Measurements from ENCODE around the gene DOCK4. TPM values are rescaled to one million over a fixed set of nuclear protein-coding genes. Genes with fewer than 3 reads are reported as not detected.

DOCK4 gene
- total RNA-seq, 4 donors from 2014 or later: 12.7 to 28.4 (median 19.5) TPM

DNA sequence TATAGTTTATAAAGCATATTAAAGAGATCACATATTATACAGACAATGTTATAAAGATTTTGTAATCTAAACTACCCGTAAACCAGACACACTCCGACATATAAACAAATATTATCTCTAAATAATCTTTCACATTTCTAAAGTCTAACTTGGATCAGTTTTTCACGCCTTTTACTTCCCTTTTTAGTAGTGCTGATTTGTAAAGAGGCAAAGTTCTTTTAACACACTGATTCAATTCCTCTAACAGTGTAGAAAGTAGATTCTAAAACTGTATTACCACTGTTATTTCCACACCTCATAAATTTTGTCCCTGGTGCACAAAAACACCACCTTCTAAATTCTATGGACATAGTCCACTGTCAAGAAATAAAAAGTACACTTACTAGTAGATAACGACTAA lies 230.9 kb downstream of the DOCK4 start:
- TF ChIP-seq POLR2AphosphoS5 (IDR thresholded peaks at IDR 0.05) (no peak), EP300 (IDR thresholded peaks at IDR 0.05; ENCODE audit: low read depth) (no peak), POLR2A (IDR thresholded peaks at IDR 0.05) (no peak)
- TF ChIP-seq, protein P1, sequence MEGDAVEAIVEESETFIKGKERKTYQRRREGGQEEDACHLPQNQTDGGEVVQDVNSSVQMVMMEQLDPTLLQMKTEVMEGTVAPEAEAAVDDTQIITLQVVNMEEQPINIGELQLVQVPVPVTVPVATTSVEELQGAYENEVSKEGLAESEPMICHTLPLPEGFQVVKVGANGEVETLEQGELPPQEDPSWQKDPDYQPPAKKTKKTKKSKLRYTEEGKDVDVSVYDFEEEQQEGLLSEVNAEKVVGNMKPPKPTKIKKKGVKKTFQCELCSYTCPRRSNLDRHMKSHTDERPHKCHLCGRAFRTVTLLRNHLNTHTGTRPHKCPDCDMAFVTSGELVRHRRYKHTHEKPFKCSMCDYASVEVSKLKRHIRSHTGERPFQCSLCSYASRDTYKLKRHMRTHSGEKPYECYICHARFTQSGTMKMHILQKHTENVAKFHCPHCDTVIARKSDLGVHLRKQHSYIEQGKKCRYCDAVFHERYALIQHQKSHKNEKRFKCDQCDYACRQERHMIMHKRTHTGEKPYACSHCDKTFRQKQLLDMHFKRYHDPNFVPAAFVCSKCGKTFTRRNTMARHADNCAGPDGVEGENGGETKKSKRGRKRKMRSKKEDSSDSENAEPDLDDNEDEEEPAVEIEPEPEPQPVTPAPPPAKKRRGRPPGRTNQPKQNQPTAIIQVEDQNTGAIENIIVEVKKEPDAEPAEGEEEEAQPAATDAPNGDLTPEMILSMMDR (IDR thresholded peaks at IDR 0.05): no peak
- no peaks in the 10 kb centered on the region for H3K4me1 ChIP-seq
- intact Hi-C loops (cut with DNase I; ENCODE audit: low total_unique reads): no loop called here
- DNase-seq: no peak
- H3K36me3 ChIP-seq: no peaks in the 10 kb centered on the region
- no peak overlapping the region for H3K27ac ChIP-seq
- 65 to 72% methylated on average over 4 of the region's 4 CpGs for WGBS, 2 donors (ENCODE audit: low coverage in 1 of 2)
- H3K9me3 ChIP-seq: no peaks in the 10 kb centered on the region
- no peak overlapping the region for H3K4me3 ChIP-seq
- no peaks in the 10 kb centered on the region for H3K27me3 ChIP-seq
- in situ Hi-C loops (cut with MboI; ENCODE audit: low pct_ligation_motif_present in 1 of 4, low pct_unique_long_range_greater_than_20kb in 1 of 4, low sequenced_read_pairs in 3 of 4): no loop called here

DNA sequence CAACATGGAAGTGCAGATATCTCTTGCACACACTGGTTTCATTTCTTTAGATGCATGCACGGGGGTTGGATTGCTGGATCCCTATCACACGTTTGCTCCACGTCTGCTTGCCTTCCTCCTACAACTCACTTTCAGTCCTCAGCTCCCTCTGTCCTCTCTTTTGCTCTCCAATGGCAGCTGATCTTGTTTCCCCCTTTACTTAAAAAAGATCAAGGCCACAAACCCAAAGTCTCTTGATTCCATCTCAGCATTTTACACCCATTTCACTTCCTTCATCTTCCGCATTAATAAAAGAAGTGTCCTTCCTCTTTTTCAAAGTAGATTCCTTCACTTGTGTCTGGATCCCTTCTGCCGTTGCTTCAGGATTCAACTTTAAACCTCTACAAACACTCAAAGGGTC lies 245.2 kb downstream of the DOCK4 start:
- no peak overlapping the region for H3K4me3 ChIP-seq
- WGBS, 2 donors (ENCODE audit: low coverage in 1 of 2): 86 to 91% methylated on average over 5 of the region's 5 CpGs
- H3K36me3 ChIP-seq: no peaks in the 10 kb centered on the region
- TF ChIP-seq EP300 (IDR thresholded peaks at IDR 0.05; ENCODE audit: low read depth): no peak
- TF ChIP-seq, protein P1 (IDR thresholded peaks at IDR 0.05): no peak
- no peak for TF ChIP-seq POLR2A (IDR thresholded peaks at IDR 0.05)
- TF ChIP-seq POLR2AphosphoS5 (IDR thresholded peaks at IDR 0.05): no peak
- H3K27me3 ChIP-seq: no peaks in the 10 kb centered on the region
- H3K4me1 ChIP-seq: no peaks in the 10 kb centered on the region
- no peaks in the 10 kb centered on the region for H3K9me3 ChIP-seq
- intact Hi-C loops (cut with DNase I; ENCODE audit: low total_unique reads): no loop called here
- H3K27ac ChIP-seq: no peak overlapping the region
- in situ Hi-C loops (cut with MboI; ENCODE audit: low pct_ligation_motif_present in 1 of 4, low pct_unique_long_range_greater_than_20kb in 1 of 4, low sequenced_read_pairs in 3 of 4): no loop called here
- no peak for DNase-seq

DNA sequence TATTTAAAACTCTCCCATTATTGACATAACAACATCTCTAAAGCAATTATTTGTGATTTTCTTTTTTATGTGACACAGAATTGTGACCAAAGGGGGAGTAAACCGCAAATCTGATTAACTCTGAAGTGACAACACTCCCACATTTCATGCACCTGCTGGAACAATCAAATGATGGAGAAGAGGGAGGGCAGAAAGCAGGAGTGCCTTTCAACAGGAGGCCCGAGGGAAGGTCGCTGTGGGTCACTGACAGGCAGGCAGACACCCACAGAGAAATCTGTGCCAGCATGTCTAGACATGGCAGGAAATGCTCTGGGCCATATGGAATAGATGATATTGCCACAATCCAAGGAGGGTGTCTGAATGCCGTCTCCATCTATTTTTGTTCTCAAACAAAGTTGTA lies 247.3 kb downstream of the DOCK4 start:
- intact Hi-C loops (cut with DNase I; ENCODE audit: low total_unique reads): no loop called here
- WGBS, 2 donors (ENCODE audit: low coverage in 1 of 2): 62 to 77% methylated on average over 2 to 4 of the region's 4 CpGs
- no peaks in the 10 kb centered on the region for H3K27me3 ChIP-seq
- DNase-seq: no peak
- no peak overlapping the region for H3K4me3 ChIP-seq
- no peaks in the 10 kb centered on the region for H3K36me3 ChIP-seq
- no peaks in the 10 kb centered on the region for H3K9me3 ChIP-seq
- H3K27ac ChIP-seq: no peak overlapping the region
- TF ChIP-seq POLR2AphosphoS5 (IDR thresholded peaks at IDR 0.05) (no peak), EP300 (IDR thresholded peaks at IDR 0.05; ENCODE audit: low read depth) (no peak), POLR2A (IDR thresholded peaks at IDR 0.05) (no peak)
- TF ChIP-seq, protein P1 (IDR thresholded peaks at IDR 0.05): no peak
- no peaks in the 10 kb centered on the region for H3K4me1 ChIP-seq
- in situ Hi-C loops (cut with MboI; ENCODE audit: low pct_ligation_motif_present in 1 of 4, low pct_unique_long_range_greater_than_20kb in 1 of 4, low sequenced_read_pairs in 3 of 4): no loop called here

DNA sequence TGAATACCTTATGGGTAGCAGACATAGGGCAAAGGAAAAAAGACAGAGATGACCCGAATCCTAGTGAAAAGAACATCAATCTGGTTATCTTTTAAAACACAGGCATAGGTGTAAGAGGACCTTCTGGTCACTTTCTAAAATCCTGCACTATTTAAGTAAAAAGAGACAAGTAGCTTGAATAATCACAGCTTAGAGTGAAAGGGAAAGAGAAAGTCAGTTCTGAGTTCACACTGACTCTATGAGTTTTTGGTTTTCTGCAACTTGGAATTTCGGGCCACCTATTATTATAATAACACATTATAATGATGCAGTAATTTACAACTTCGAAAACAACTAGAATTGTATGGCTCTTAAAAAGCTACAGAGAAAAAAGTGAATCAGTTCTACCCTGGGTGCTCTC lies 247.8 kb downstream of the DOCK4 start:
- no peaks in the 10 kb centered on the region for H3K9me3 ChIP-seq
- no peak overlapping the region for H3K27ac ChIP-seq
- H3K4me3 ChIP-seq: no peak overlapping the region
- no peaks in the 10 kb centered on the region for H3K4me1 ChIP-seq
- in situ Hi-C loops (cut with MboI; ENCODE audit: low pct_ligation_motif_present in 1 of 4, low pct_unique_long_range_greater_than_20kb in 1 of 4, low sequenced_read_pairs in 3 of 4): no loop called here
- TF ChIP-seq POLR2AphosphoS5 (IDR thresholded peaks at IDR 0.05) (no peak), EP300 (IDR thresholded peaks at IDR 0.05; ENCODE audit: low read depth) (no peak)
- TF ChIP-seq, protein P1 (IDR thresholded peaks at IDR 0.05): no peak
- WGBS, 2 donors (ENCODE audit: low coverage in 1 of 2): 84 to 92% methylated on average over 3 of the region's 3 CpGs
- intact Hi-C loops (cut with DNase I; ENCODE audit: low total_unique reads): no loop called here
- H3K27me3 ChIP-seq: no peaks in the 10 kb centered on the region
- no peak for DNase-seq
- H3K36me3 ChIP-seq: no peaks in the 10 kb centered on the region
